Activated CD8-positive, alpha-beta memory T cell treated with anti-CD3 and anti-CD28 coated beads for 36 hours (primary cell): ENCODE data around the gene AFF3. TPM values are rescaled to one million over a fixed set of nuclear protein-coding genes. Genes with fewer than 3 reads are reported as not detected.

Experiments used
- CTCF ChIA-PET: fragments of 350-600 bp; sonication (Branson Sonifier 250); formaldehyde crosslinking; loops from one replicate; lab custom pipeline; 2021; ENCODE audit warnings: antibody characterized with exemption; lab: Charles Lee
- POLR2A ChIA-PET: fragments of 350-600 bp; sonication (Branson Sonifier 250); formaldehyde crosslinking; loops from one replicate; lab custom pipeline; 2021; ENCODE audit warnings: antibody characterized with exemption; lab: Charles Lee
- total RNA-seq, 2 experiments: library from RNA; stranded (reverse); gene quantifications; one replicate each; pipeline ENCODE4 v1.2.3, GENCODE V29; 2021

Gene AFF3
- total RNA-seq, 2 experiments from 2014 or later: 0.71 to 1.1 TPM

- ChIA-PET POLR2A (no interaction called here), CTCF (no interaction called here)
These were observed 152.5 kb downstream of the AFF3 start for GRCh38 chr2:99989905-99990304.

GRCh38 chr2:99988599-99988998 lies 153.8 kb downstream of the AFF3 start:
- ChIA-PET CTCF (no interaction called here), POLR2A (no interaction called here)

GRCh38 chr2:99987160-99987559 lies 155.2 kb downstream of the AFF3 start:
- POLR2A ChIA-PET: no interaction called here
- CTCF ChIA-PET: no interaction called here

GRCh38 chr2:99984799-99985515 lies 157.4 kb downstream of the AFF3 start:
- ChIA-PET CTCF (no interaction called here), POLR2A (no interaction called here)

GRCh38 chr2:99982744-99983143 lies 159.6 kb downstream of the AFF3 start:
- POLR2A ChIA-PET: no interaction called here
- CTCF ChIA-PET: no interaction called here

- ChIA-PET POLR2A (no interaction called here), CTCF (no interaction called here)
These were observed 160.6 kb downstream of the AFF3 start for GRCh38 chr2:99981840-99982239.

GRCh38 chr2:99980176-99980575 lies 162.2 kb downstream of the AFF3 start:
- CTCF ChIA-PET: no interaction called here
- POLR2A ChIA-PET: no interaction called here

- CTCF ChIA-PET: no interaction called here
- POLR2A ChIA-PET: no interaction called here
These were observed 164.4 kb downstream of the AFF3 start for GRCh38 chr2:99977966-99978365.

GRCh38 chr2:99975386-99975785 lies 167.0 kb downstream of the AFF3 start:
- POLR2A ChIA-PET: no interaction called here
- CTCF ChIA-PET: no interaction called here

- POLR2A ChIA-PET: no interaction called here
- CTCF ChIA-PET: no interaction called here
These were observed 167.6 kb downstream of the AFF3 start for GRCh38 chr2:99974682-99975375.

GRCh38 chr2:99974275-99974674 lies 168.1 kb downstream of the AFF3 start:
- ChIA-PET CTCF (no interaction called here), POLR2A (no interaction called here)

GRCh38 chr2:99971326-99971900 lies 171.0 kb downstream of the AFF3 start:
- ChIA-PET POLR2A (no interaction called here), CTCF (no interaction called here)

GRCh38 chr2:99970292-99970868 lies 172.0 kb downstream of the AFF3 start:
- ChIA-PET POLR2A (no interaction called here), CTCF (no interaction called here)

GRCh38 chr2:99961196-99961913 lies 181.0 kb downstream of the AFF3 start:
- POLR2A ChIA-PET: no interaction called here

GRCh38 chr2:99960790-99961189 lies 181.6 kb downstream of the AFF3 start:
- ChIA-PET POLR2A (no interaction called here), CTCF (no interaction called here)

More at GRCh38 chr2:99961196-99961913, 181.0 kb downstream of the AFF3 start:
- CTCF ChIA-PET: no interaction called here

GRCh38 chr2:99960291-99960690 lies 182.1 kb downstream of the AFF3 start:
- CTCF ChIA-PET: no interaction called here
- POLR2A ChIA-PET: no interaction called here

- POLR2A ChIA-PET: no interaction called here
- CTCF ChIA-PET: no interaction called here
These were observed 183.0 kb downstream of the AFF3 start for GRCh38 chr2:99959261-99960014.

- ChIA-PET POLR2A (no interaction called here), CTCF (no interaction called here)
These were observed 184.9 kb downstream of the AFF3 start for GRCh38 chr2:99957332-99958133.
